ENCODE results near the gene PTPRM. TPM values are rescaled to one million over a fixed set of nuclear protein-coding genes. Genes with fewer than 3 reads are reported as not detected.

PTPRM gene
- total RNA-seq, 1 experiment from 2014 or later, result 100.0 TPM

DNA sequence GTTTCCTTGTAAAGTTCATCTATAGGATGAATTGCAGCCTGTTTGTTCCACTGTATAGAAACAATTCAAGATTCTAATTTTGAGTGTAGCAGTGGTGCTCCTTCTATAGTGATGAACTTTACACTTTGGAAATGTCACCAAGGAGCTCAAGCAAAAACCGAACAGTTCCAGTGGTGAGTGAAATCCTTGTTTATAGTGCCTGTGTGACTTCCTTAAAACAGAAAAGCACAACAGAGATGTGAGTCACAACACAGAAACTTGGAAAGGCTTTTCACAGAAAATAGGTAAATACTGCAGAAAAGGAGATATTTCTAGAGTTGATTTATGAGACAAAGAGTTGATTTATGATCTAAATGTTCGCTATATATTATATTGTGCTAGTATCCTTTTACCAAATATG, 482.0 kb downstream of the PTPRM start:
- H3K27me3 Mint-ChIP-seq (ENCODE audit: insufficient read depth, unreplicated experiment), result no peaks in the 10 kb centered on the region
- TF ChIP-seq, protein P1, sequence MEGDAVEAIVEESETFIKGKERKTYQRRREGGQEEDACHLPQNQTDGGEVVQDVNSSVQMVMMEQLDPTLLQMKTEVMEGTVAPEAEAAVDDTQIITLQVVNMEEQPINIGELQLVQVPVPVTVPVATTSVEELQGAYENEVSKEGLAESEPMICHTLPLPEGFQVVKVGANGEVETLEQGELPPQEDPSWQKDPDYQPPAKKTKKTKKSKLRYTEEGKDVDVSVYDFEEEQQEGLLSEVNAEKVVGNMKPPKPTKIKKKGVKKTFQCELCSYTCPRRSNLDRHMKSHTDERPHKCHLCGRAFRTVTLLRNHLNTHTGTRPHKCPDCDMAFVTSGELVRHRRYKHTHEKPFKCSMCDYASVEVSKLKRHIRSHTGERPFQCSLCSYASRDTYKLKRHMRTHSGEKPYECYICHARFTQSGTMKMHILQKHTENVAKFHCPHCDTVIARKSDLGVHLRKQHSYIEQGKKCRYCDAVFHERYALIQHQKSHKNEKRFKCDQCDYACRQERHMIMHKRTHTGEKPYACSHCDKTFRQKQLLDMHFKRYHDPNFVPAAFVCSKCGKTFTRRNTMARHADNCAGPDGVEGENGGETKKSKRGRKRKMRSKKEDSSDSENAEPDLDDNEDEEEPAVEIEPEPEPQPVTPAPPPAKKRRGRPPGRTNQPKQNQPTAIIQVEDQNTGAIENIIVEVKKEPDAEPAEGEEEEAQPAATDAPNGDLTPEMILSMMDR (IDR thresholded peaks at IDR 0.05; ENCODE audit: insufficient read depth in 1 of 2, low read depth in 1 of 2, low read length in 1 of 2, severe bottlenecking in 1 of 2, unreplicated experiment in 1 of 2), result no peak
- BruUV-seq (replicated peaks), result no TSS peak

DNA sequence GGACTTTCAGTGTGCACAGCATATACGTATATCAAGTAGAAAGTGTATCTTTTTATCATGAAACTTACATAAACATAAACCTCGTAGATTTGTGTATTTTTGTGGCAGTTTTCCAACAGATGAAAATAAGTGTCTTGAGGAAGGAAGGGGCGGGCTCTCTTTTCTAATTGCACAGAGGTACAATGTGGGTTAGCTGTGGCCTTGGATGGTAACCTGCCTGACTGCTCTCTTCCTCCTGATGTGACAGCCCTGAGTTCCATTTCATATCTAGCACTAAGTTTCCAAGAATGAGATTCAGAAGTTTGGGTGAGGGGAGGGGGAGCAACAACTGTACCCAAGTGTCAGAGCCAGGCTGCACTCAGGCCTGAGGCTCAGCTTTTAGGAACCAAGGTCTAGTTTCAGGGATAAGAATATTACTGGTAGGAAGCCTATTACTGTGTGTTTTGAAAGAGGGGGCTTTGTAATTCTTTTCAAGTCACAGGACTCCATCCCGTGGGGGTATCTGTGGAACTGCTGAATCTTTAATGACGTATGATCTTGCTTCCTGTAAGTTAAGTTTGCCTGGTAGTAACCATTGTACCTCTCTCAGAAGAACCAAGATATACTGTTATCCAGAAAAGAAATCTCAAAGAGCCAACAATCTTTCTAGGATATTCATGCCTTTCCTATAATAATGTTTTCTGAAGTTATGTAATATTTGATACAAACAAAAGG, 483.7 kb downstream of the PTPRM start:
- no peak for DNase-seq
- H3K36me3 ChIP-seq (ENCODE audit: control insufficient read depth, insufficient read depth, low read length), result no peaks in the 10 kb centered on the region; the same call in 1 of the 2 replicates
- H3K4me1 ChIP-seq, result no peaks in the 10 kb centered on the region; the same call in 1 of the 2 replicates
- CTCF ChIA-PET, result no interaction called here
- H3K4me1 Mint-ChIP-seq (ENCODE audit: low read depth, unreplicated experiment), result peaks cover 12% of the 10 kb centered on the region
- no peaks in the 10 kb centered on the region for H3K27me3 Mint-ChIP-seq (ENCODE audit: insufficient read depth, unreplicated experiment)
- H3K27ac Mint-ChIP-seq (ENCODE audit: unreplicated experiment), result no peak overlapping the region
- intact Hi-C loops (cut with micrococcal nuclease; ENCODE audit: unreplicated experiment), result no loop called here
- H3K4me3 Mint-ChIP-seq (ENCODE audit: unreplicated experiment), result no peak overlapping the region
- no TSS peak for BruUV-seq (replicated peaks)
- H3K9me3 ChIP-seq, result no peaks in the 10 kb centered on the region
- H3K27me3 ChIP-seq (replicated peaks; ENCODE audit: control insufficient read depth, insufficient read depth, low read length), result no peaks in the 10 kb centered on the region
- TF ChIP-seq, protein P1 (IDR thresholded peaks at IDR 0.05; ENCODE audit: insufficient read depth in 1 of 2, low read depth in 1 of 2, low read length in 1 of 2, severe bottlenecking in 1 of 2, unreplicated experiment in 1 of 2), result no peak
- peaks cover 6% of the 10 kb centered on the region for H3K36me3 Mint-ChIP-seq (ENCODE audit: insufficient read depth, unreplicated experiment)
- no peaks in the 10 kb centered on the region for H3K9me3 Mint-ChIP-seq (ENCODE audit: unreplicated experiment)
- POLR2A ChIA-PET, result no interaction called here
- H3K4me3 ChIP-seq (ENCODE audit: low read depth, low read length), result no peak overlapping the region

More for the DNA sequence above, 482.0 kb downstream of the PTPRM start:
- H3K9me3 ChIP-seq, result no peaks in the 10 kb centered on the region
- H3K36me3 ChIP-seq (ENCODE audit: control insufficient read depth, insufficient read depth, low read length), result no peaks in the 10 kb centered on the region
- intact Hi-C loops (cut with micrococcal nuclease; ENCODE audit: unreplicated experiment), result no loop called here
- Mint-ChIP-seq H3K36me3 (ENCODE audit: insufficient read depth, unreplicated experiment) (peaks cover 13% of the 10 kb centered on the region), H3K27ac (ENCODE audit: unreplicated experiment) (no peak overlapping the region), H3K9me3 (ENCODE audit: unreplicated experiment) (no peaks in the 10 kb centered on the region), H3K4me3 (ENCODE audit: unreplicated experiment) (no peak overlapping the region), H3K4me1 (ENCODE audit: low read depth, unreplicated experiment) (peaks cover 2% of the 10 kb centered on the region)
- DNase-seq, result no peak
- CTCF ChIA-PET, result no interaction called here
- POLR2A ChIA-PET, result no interaction called here
- H3K27me3 ChIP-seq (replicated peaks; ENCODE audit: control insufficient read depth, insufficient read depth, low read length), result no peaks in the 10 kb centered on the region
- no peaks in the 10 kb centered on the region; the same call in 1 of the 2 replicates for H3K4me1 ChIP-seq
- no peak overlapping the region for H3K4me3 ChIP-seq (ENCODE audit: low read depth, low read length)

DNA sequence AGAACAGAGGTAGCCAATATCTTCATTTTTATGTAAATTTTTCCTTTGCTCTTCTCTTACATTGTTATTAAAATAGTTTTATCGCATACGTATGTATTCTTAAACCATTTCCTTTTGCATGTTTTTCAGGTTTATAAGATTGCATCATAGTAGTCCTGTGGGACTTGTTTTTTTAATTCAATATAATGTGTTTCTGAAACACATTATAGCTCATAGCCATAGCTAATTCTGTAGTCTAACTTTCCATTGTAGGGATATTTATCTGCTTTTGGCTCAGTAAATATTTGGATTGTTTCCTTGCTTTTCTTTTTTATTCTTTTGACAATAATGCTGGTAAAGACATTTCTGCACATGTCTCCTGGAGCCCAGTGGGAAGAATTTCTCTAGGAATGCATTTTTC, 484.3 kb downstream of the PTPRM start:
- ChIA-PET CTCF (no interaction called here), POLR2A (no interaction called here)
- Mint-ChIP-seq H3K4me3 (ENCODE audit: unreplicated experiment) (no peak overlapping the region), H3K27ac (ENCODE audit: unreplicated experiment) (no peak overlapping the region), H3K27me3 (ENCODE audit: insufficient read depth, unreplicated experiment) (no peaks in the 10 kb centered on the region), H3K4me1 (ENCODE audit: low read depth, unreplicated experiment) (peaks cover 12% of the 10 kb centered on the region), H3K36me3 (ENCODE audit: insufficient read depth, unreplicated experiment) (peaks cover 2% of the 10 kb centered on the region), H3K9me3 (ENCODE audit: unreplicated experiment) (no peaks in the 10 kb centered on the region)
- Histone ChIP-seq H3K9me3 (no peaks in the 10 kb centered on the region), H3K4me3 (ENCODE audit: low read depth, low read length) (no peak overlapping the region), H3K4me1 (no peaks in the 10 kb centered on the region; the same call in 1 of the 2 replicates), H3K36me3 (ENCODE audit: control insufficient read depth, insufficient read depth, low read length) (no peaks in the 10 kb centered on the region; the same call in 1 of the 2 replicates), H3K27me3 (replicated peaks; ENCODE audit: control insufficient read depth, insufficient read depth, low read length) (no peaks in the 10 kb centered on the region)
- intact Hi-C loops (cut with micrococcal nuclease; ENCODE audit: unreplicated experiment), result no loop called here
- no TSS peak for BruUV-seq (replicated peaks)
- DNase-seq, result no peak
- TF ChIP-seq, protein P1 (IDR thresholded peaks at IDR 0.05; ENCODE audit: insufficient read depth in 1 of 2, low read depth in 1 of 2, low read length in 1 of 2, severe bottlenecking in 1 of 2, unreplicated experiment in 1 of 2), result no peak

Measured in Caco-2 (cell line).